ENCODE results near the gene NEURL3. TPM values are rescaled to one million over a fixed set of nuclear protein-coding genes. Genes with fewer than 3 reads are reported as not detected.

Gene NEURL3
- total RNA-seq, 1 donor from 2014 or later = not detected

DNA sequence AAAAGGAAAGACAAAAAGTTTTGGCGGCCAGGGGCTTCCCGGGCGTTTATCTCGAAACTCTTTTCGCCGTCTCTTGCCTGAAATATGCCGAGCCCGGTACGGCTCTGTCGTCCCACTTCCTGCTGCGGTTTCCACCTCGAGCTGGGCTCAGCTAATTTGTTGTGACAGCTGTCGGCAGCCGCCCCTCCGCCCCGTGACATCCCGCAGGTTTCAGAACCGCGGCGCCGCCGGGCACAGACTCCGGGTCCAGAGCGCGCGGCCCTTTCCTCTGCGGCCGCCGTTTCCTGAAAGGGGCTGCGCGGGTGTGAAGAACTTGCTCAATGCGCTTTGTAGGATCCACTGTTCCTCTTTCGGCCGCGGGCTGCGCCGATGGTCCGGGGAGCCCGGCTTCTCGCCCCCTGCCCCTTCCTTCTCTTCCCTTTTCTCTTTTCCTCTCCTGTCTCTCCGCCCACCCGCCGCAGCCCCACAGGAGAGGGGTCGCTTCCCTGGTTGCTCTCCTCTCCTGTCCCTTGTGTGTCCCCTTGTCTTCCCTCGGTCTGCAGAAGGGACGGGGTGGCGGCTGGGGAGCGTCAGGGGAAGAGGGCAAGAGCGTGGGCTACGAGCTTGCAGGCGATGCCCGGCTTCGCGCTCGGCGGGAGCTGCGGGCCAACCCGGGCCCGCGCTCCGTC is 32.0 kb upstream of the NEURL3 start:
- TF ChIP-seq EZH2 (IDR thresholded peaks at IDR 0.05) = peak; percentile 96
- TF ChIP-seq, protein P1, sequence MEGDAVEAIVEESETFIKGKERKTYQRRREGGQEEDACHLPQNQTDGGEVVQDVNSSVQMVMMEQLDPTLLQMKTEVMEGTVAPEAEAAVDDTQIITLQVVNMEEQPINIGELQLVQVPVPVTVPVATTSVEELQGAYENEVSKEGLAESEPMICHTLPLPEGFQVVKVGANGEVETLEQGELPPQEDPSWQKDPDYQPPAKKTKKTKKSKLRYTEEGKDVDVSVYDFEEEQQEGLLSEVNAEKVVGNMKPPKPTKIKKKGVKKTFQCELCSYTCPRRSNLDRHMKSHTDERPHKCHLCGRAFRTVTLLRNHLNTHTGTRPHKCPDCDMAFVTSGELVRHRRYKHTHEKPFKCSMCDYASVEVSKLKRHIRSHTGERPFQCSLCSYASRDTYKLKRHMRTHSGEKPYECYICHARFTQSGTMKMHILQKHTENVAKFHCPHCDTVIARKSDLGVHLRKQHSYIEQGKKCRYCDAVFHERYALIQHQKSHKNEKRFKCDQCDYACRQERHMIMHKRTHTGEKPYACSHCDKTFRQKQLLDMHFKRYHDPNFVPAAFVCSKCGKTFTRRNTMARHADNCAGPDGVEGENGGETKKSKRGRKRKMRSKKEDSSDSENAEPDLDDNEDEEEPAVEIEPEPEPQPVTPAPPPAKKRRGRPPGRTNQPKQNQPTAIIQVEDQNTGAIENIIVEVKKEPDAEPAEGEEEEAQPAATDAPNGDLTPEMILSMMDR (IDR thresholded peaks at IDR 0.05) = no peak
- peak; percentile 88 for TF ChIP-seq EZH2phosphoT487 (IDR thresholded peaks at IDR 0.05)
- peak overlapping the region; percentile 82 for H2AFZ ChIP-seq (replicated peaks)
- H3K4me1 Mint-ChIP-seq = peaks cover 27% of the 10 kb centered on the region
- peaks cover 28% of the 10 kb centered on the region for H3K4me1 ChIP-seq
- no peaks in the 10 kb centered on the region for H3K36me3 ChIP-seq
- no peaks in the 10 kb centered on the region for H3K9me3 ChIP-seq (ENCODE audit: low read depth)
- H3K79me2 ChIP-seq (ENCODE audit: low read depth) = no peaks in the 10 kb centered on the region
- H3F3A ChIP-seq (ENCODE audit: low read depth) = peaks cover 31% of the 10 kb centered on the region
- peaks cover 9% of the 10 kb centered on the region for H3K27me3 Mint-ChIP-seq (ENCODE audit: insufficient read depth, low read depth)
- peaks cover 26% of the 10 kb centered on the region for H4K20me1 ChIP-seq (ENCODE audit: low read depth)
- peak overlapping the region; percentile 92 for H3K4me3 Mint-ChIP-seq
- no peak overlapping the region for H3K27ac Mint-ChIP-seq
- no peak overlapping the region for H3K27ac ChIP-seq
- H3K36me3 Mint-ChIP-seq = no peaks in the 10 kb centered on the region
- peaks cover 57% of the 10 kb centered on the region for H3K27me3 ChIP-seq
- H3K9me3 Mint-ChIP-seq = no peaks in the 10 kb centered on the region
- DNase-seq (ENCODE audit: low spot score) = peak; percentile 73
- H3K9ac ChIP-seq = no peak overlapping the region
- H3K4me3 ChIP-seq = peak overlapping the region; percentile 74
- peak overlapping the region; percentile 94 for H3K4me2 ChIP-seq

DNA sequence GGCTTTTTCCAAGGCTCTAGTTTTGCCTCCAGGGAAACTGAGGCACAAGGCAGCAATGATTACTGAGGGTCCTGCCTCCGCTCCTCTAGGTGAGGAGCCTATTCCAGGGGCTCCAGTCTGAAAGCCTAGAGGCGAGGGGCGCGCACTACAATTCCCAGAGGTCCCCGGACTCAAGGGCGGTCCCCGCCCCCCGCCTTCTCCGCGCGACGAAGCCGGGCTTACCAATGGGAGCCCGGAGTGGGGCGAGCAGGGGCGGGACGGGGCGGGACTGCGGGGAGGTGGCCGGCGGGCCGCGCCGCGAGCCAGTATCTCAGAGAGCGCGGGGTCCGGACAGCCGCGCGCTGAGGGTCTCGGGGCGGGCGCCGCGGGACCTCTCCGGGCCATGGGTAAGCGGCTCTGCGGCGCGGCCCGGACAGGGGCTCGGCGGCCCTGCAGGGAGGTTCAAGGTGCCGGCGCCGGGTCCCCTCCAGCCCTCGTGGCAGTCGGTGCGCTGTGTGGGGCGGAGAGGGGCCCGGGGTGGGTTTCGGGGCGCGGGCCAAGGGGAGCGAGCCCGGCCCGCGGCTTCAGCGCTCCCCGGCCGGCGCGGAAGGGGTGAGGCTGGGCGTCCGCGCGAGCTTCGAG is 31.4 kb upstream of the NEURL3 start, which contains the start of gene ARID5A:
ARID5A (plus strand) TSS at position 308 of the 621 bp plus-strand sequence; CDS start at position 383, 75 bp downstream.
- Histone ChIP-seq H3K36me3 (no peaks in the 10 kb centered on the region), H3K9me3 (ENCODE audit: low read depth) (no peaks in the 10 kb centered on the region), H3K27me3 (peaks cover 52% of the 10 kb centered on the region), H2AFZ (replicated peaks) (peak within 1 kb of the TSS; percentile 82), H3K9ac (no peak within 1 kb of the TSS), H3K79me2 (ENCODE audit: low read depth) (no peaks in the 10 kb centered on the region), H3K4me1 (peaks cover 23% of the 10 kb centered on the region), H3K27ac (no peak within 1 kb of the TSS), H4K20me1 (ENCODE audit: low read depth) (peaks cover 26% of the 10 kb centered on the region), H3K4me2 (peak within 1 kb of the TSS; percentile 94), H3K4me3 (peak within 1 kb of the TSS; percentile 74), H3F3A (ENCODE audit: low read depth) (peaks cover 31% of the 10 kb centered on the region)
- Mint-ChIP-seq H3K4me3 (peak within 1 kb of the TSS; percentile 92), H3K4me1 (peaks cover 31% of the 10 kb centered on the region), H3K9me3 (no peaks in the 10 kb centered on the region), H3K27ac (no peak within 1 kb of the TSS), H3K27me3 (ENCODE audit: insufficient read depth, low read depth) (peaks cover 8% of the 10 kb centered on the region), H3K36me3 (no peaks in the 10 kb centered on the region)
- DNase-seq (ENCODE audit: low spot score) = peak; percentile 98
- TF ChIP-seq EZH2 (IDR thresholded peaks at IDR 0.05) (no peak), EZH2phosphoT487 (IDR thresholded peaks at IDR 0.05) (no peak)
- TF ChIP-seq, protein P1 (IDR thresholded peaks at IDR 0.05) = peak; percentile 23

GRCh38 chr2:96535331-96535730 is 30.2 kb upstream of the NEURL3 start:
- Histone ChIP-seq H3K4me3 (no peak overlapping the region), H3K27me3 (peaks cover 52% of the 10 kb centered on the region), H3F3A (ENCODE audit: low read depth) (peaks cover 30% of the 10 kb centered on the region), H3K9ac (no peak overlapping the region), H3K4me1 (peaks cover 23% of the 10 kb centered on the region), H3K79me2 (ENCODE audit: low read depth) (no peaks in the 10 kb centered on the region), H2AFZ (replicated peaks) (no peak overlapping the region), H4K20me1 (ENCODE audit: low read depth) (peaks cover 26% of the 10 kb centered on the region), H3K9me3 (ENCODE audit: low read depth) (no peaks in the 10 kb centered on the region), H3K36me3 (no peaks in the 10 kb centered on the region), H3K27ac (no peak overlapping the region), H3K4me2 (no peak overlapping the region)
- H3K27me3 Mint-ChIP-seq (ENCODE audit: insufficient read depth, low read depth) = peaks cover 8% of the 10 kb centered on the region
- H3K4me3 Mint-ChIP-seq = peak overlapping the region; percentile 52
- no peak for TF ChIP-seq EZH2phosphoT487 (IDR thresholded peaks at IDR 0.05)
- no peak for TF ChIP-seq EZH2 (IDR thresholded peaks at IDR 0.05)
- TF ChIP-seq, protein P1 (IDR thresholded peaks at IDR 0.05) = no peak
- H3K36me3 Mint-ChIP-seq = no peaks in the 10 kb centered on the region
- H3K27ac Mint-ChIP-seq = no peak overlapping the region
- no peak for DNase-seq (ENCODE audit: low spot score)
- H3K9me3 Mint-ChIP-seq = no peaks in the 10 kb centered on the region
- peaks cover 39% of the 10 kb centered on the region for H3K4me1 Mint-ChIP-seq
